NCI-H2171 treated with DMSO at 0.1 percent for 48 hours (cell line): ENCODE measurements around the gene SHISA3.

Experiments used
- DNase-seq: peaks from one replicate; lab custom pipeline; 2025; lab: John Stamatoyannopoulos, UW

Gene SHISA3

DNA sequence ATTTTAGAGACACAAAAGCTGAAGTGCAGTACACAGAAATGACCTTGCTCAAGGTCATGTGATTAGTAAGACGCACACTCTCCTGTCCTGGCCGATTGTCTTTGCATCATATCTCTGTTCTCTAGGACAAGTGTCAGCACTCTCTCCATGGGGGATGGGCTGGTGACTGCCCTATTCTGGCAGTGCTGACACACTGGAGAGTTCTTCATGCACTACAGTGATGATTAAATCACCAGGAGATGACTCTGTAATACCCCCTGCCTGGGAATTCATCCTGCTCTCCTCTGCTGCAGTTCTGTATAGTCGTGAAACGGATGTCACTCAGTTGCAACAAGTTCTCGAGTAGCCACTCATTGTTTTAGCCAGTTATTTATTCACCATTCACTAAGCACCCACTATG, 5.3 kb upstream of the SHISA3 start:
- no peak for DNase-seq

DNA sequence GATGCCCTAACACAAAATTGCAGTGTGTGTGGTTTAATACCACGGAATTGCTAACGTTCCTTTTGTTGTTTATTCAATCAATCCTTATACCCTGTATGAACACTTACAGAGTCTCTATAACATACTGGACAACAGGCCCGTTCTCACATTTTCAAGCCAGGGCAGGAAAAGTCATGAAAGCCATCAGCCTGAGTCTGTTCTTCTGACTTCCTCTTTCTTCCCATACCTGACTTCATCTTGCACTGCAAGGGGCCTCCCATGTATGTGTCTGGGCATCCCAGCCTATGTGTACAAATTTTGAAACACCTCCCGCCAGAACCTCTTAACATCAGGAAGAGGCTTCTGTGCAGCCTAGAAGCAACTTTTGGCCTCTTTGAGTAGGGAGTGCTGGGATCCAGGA, 4.9 kb upstream of the SHISA3 start:
- no peak for DNase-seq

GRCh38 chr4:42395595-42395994, 1.7 kb upstream of the SHISA3 start:
- DNase-seq, result no peak

- DNase-seq, result no peak
Observed at GRCh38 chr4:42396361-42396751, 932 bp upstream of the SHISA3 start.

GRCh38 chr4:42397635-42398170, 415 bp downstream of the SHISA3 start:
- peak; percentile 12 for DNase-seq

DNA sequence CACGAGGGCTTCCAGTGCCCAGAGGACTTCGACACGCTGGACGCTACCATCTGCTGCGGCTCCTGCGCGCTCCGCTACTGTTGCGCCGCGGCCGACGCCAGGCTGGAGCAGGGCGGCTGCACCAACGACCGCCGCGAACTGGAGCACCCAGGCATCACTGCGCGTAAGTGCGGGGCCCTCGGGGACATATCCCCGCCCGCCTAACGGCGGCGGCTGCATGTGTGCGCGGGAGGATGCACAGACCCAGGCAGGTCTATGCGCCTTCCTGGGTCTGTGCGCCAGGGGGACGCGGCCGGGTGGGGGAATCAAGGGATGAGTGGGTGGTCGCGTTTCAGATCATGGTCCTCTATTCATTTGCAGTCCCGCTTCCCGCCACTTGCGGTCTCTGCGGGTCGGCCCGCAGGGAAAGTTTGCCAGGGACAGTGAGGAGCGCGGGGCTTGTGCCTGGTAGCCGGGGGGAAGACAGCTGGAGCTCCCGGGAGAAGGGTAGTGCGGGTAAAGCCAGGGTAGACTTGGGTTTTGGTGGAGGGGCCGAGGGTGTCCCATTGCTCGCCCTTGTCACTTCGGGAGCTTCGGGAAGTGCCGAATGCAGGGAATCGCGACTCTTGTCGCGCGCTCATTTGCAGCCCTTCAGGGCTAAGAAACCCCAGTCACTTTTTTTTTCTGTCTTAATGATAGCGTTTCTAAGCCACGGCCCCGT, 1.0 kb downstream of the SHISA3 start:
- no peak for DNase-seq

DNA sequence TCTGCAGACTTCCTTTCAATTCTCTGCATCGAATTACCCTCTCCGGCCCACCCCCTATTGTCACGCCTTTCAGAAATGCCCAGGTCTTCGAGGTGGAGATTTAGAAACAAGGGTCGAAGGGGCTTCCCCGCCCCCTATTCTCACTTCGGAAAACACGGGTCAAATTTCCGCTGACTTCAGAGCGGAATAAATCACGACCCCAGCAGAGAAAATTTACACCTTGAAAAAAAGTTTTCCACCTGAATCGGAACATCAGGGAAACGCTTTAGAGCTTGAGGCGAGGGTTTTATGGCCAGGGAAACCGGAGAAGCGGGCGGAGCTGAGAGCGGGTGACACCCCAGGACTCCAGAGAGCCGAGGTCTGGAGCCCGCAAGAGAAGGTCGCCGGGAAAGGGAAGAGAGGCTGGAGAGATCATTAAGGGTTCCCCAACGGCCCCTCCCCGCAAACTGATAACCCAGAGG, 1.6 kb downstream of the SHISA3 start:
- no peak for DNase-seq

GRCh38 chr4:42399393-42399792, 2.1 kb downstream of the SHISA3 start:
- no peak for DNase-seq

DNA sequence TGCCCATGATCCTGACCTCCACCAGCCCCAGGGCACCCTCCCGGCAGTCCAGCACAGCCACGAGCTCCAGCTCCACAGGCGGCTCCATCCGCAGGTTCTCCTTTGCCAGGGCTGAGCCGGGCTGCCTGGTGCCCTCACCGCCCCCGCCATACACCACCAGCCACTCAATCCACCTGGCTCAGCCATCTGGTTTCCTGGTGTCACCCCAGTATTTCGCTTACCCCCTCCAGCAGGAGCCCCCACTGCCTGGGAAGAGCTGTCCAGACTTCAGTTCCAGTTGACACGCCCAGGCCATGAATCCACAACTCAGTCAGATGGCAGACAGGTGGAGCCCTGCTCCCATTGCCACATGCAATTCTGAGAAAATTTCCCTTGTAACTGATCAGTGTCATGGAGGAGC, 3.9 kb downstream of the SHISA3 start:
- DNase-seq, result peak; percentile 1

DNA sequence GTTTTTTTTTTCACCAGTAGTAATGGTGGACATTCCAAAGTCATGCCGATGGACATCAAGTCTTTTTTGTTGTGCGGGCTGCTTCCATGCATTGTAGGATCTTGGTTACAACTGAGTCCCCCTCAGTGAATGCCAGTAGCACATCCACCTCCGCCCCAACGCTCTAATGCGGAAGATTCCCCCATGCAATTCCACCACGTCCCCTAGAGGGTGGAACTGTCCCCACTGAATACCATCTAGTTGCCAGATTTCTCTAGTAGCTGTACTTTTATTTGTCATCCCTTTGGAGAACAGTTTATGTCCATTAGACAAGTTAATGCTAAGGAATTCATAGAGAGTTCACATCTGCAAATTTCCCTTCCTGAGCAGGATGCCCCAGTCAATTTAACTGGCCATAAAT, 6.7 kb downstream of the SHISA3 start:
- no peak for DNase-seq

GRCh38 chr4:42410446-42410845, 13.2 kb downstream of the SHISA3 start:
- DNase-seq, result no peak

GRCh38 chr4:42411803-42412202, 14.5 kb downstream of the SHISA3 start:
- no peak for DNase-seq

- no peak for DNase-seq
Observed at GRCh38 chr4:42412251-42412650, 15.0 kb downstream of the SHISA3 start.

GRCh38 chr4:42415281-42415680, 18.0 kb downstream of the SHISA3 start:
- no peak for DNase-seq

GRCh38 chr4:42416017-42416416, 18.7 kb downstream of the SHISA3 start:
- no peak for DNase-seq

- DNase-seq, result no peak
Observed at GRCh38 chr4:42417550-42417949, 20.3 kb downstream of the SHISA3 start.

GRCh38 chr4:42420140-42420539, 22.9 kb downstream of the SHISA3 start:
- no peak for DNase-seq

- DNase-seq, result no peak
Observed at GRCh38 chr4:42425146-42426065, 28.1 kb downstream of the SHISA3 start.

GRCh38 chr4:42428036-42428435, 30.7 kb downstream of the SHISA3 start:
- no peak for DNase-seq

- peak; percentile 7 for DNase-seq
Observed at GRCh38 chr4:42436928-42437565, 39.8 kb downstream of the SHISA3 start.

GRCh38 chr4:42440083-42440482, 42.8 kb downstream of the SHISA3 start:
- DNase-seq, result no peak

DNA sequence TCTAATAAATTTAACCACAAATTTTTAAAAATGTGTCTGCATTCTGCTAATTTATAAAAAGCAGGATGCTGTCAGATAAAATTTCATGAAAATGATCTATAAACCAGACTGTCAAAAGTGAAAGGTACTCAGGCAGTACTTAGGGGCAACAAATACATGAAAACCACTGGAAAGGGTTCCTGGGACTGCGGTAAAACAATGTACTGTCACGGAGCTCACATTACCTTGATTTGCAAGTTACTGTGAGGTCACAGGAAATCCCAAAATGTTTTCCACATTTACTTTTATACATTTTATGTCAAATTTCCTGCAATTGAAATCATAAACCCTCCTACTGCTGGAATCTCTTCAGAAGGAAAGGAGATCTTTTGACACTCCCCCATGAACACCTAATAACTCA, 45.3 kb downstream of the SHISA3 start:
- no peak for DNase-seq

DNA sequence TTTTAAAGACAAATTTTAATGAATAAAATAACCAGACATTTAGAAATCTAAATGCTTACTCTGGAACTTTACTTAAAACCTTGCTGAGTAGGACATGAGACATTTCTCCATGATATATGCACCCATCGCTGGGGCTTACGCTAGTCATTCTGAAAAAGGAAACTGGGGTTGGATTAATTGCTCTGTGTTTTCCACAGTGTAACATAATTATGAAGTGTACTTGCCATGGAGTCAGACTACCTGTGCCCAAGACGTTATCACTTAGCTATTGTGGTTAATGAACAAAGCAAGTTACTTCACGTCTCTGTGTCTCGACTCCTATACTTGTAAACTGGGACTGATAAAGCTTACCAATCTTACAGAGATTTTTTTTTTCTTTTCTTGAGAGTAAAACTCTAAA, 47.8 kb downstream of the SHISA3 start:
- no peak for DNase-seq
